CD4-positive, alpha-beta T cell treated with Interleukin-6 for 4 hours (primary cell): ENCODE results near the gene ARL6IP1.
"Not testable (repeated sequence)": the region's sequence is repeated elsewhere in the genome, so short reads cannot be mapped to it uniquely, and the experiment has no call there.

Experiments used
- DNase-seq: peaks from one replicate; pipeline ENCODE4 v3.0.0-alpha.2; 2020; ENCODE audit warnings: mixed read lengths

The ARL6IP1 gene

DNA sequence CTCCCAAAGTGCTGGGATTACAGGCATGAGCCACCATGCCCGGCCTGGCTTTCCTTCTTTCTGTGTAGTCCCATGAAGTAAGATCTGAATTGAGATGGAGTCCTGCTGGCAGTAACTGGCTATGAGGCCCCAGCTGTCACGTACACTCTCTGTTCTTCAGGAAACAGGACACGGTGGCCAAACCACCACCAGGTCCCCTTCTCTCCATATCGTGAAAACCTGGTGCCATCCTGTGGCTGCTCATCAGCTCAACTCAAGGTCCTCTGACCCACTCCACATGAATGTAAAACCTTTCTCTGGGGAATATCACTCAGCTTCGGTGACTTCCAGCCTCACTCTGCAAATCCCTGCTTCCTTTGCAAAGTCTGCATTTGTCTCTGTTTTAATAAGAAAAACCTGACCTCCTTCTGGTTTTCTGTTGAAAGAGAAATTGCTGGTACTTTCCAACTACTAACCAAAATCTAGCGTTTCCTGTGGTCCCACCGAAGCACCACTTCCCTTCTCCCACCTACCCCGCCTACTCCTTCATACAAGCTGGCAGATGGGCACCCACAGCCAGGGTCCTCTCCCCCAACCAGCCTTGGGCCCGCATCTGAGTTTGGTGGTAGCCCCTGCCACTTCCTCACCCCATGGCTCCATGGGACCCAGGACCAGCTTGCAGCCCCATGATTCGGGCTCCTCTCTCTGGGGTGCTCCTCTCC, 43.2 kb downstream of the ARL6IP1 start:
- DNase-seq = not testable (repeated sequence)

DNA sequence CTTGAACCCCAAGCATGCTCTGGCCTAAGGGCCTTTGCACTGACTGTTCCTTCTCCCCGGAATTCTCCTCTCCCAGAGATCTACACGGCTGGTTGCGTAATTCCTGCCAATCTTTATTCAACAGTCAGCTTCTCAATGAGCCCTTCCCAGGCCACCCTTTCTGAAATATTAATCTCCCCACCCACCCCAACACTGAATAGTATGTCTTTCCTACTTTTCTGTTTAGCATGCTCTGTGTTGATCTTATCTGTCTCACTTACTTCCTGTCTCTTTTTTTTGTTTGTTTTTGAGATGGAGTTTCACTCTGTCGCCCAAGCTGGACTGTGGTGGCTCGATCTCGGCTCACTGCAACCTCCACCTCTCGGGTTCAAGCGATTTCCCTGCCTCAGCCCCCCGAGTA, 44.7 kb downstream of the ARL6IP1 start:
- DNase-seq = peak; percentile 5

DNA sequence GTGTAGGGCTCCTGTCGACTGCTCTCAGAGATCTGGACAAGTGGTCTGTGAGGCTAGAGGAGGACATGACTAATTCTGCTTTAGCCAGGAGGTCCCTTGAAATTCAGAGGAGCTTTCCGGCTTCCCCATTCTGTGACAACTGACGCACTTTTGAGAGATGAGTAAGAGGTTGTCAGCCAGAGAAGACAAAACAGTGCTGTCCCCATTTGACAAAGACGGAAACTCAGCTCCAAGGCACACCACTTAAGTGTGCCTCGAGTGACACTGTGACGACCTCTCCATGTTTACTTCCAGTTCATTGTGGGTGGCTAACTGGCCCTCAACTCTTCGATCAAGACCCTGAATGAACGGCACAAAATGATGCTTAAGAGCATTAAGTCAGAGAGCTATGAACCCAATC, 58.5 kb downstream of the ARL6IP1 start:
- not testable (repeated sequence) for DNase-seq
